Calu3 (cell line): ENCODE results near the gene KY. TPM values are rescaled to one million over a fixed set of nuclear protein-coding genes. Genes with fewer than 3 reads are reported as not detected.

ENCODE experiments used
- BruUV-seq: library from RNA; stranded (reverse); fragments of 400-500 nt; replicated peaks from 2 replicates; lab custom pipeline; 2021; lab: Mats Ljungman, UMichigan
- CTCF ChIA-PET: fragments of 300-600 bp; sonication (Branson Sonifier 250); formaldehyde crosslinking; loops from one replicate; lab custom pipeline; 2022; ENCODE audit warnings: antibody characterized with exemption; lab: Charles Lee
- DNase-seq: peaks from one replicate; pipeline ENCODE4 v3.0.0; 2022
- H3K27ac Mint-ChIP-seq: one replicate; pipeline ENCODE4 v1.8.0; 2022; ENCODE audit warnings: mixed read lengths; ENCODE audit not compliant: unreplicated experiment
- H3K27me3 Mint-ChIP-seq: one replicate; pipeline ENCODE4 v1.8.0; 2022; ENCODE audit warnings: mixed read lengths; ENCODE audit not compliant: unreplicated experiment
- H3K36me3 Mint-ChIP-seq: one replicate; pipeline ENCODE4 v1.8.0; 2022; ENCODE audit warnings: mild to moderate bottlenecking, moderate library complexity, mixed read lengths; ENCODE audit not compliant: insufficient read depth, unreplicated experiment
- H3K4me1 Mint-ChIP-seq: one replicate; pipeline ENCODE4 v1.8.0; 2022; ENCODE audit warnings: mild to moderate bottlenecking, low read depth, mixed read lengths; ENCODE audit not compliant: unreplicated experiment
- H3K4me3 Mint-ChIP-seq: one replicate; pipeline ENCODE4 v1.8.0; 2022; ENCODE audit warnings: mild to moderate bottlenecking, low read depth, moderate library complexity, mixed read lengths; ENCODE audit not compliant: unreplicated experiment
- H3K9me3 Mint-ChIP-seq: one replicate; pipeline ENCODE4 v1.8.0; 2022; ENCODE audit warnings: low read depth, mixed read lengths; ENCODE audit not compliant: unreplicated experiment
- intact Hi-C: fragments of 100-400 bp; cut with micrococcal nuclease; formaldehyde crosslinking; loops from one replicate; pipeline ENCODE4 v1.10.0; 2022; ENCODE audit not compliant: unreplicated experiment
- total RNA-seq: library from RNA; stranded (reverse); gene quantifications from 2 replicates; pipeline ENCODE4 v1.2.3, GENCODE V29; 2022
- TF ChIP-seq, protein P1 (sequence below): fragments of 200-600 bp; IDR thresholded peaks from one replicate; pipeline ENCODE4 v1.8.0; 2022; ENCODE audit warnings: antibody characterized with exemption; ENCODE audit not compliant: unreplicated experiment

Gene KY
- total RNA-seq, 1 experiment from 2014 or later = not detected

- no peaks in the 10 kb centered on the region for H3K36me3 Mint-ChIP-seq
- H3K4me1 Mint-ChIP-seq = no peaks in the 10 kb centered on the region
- no TSS peak for BruUV-seq
- TF ChIP-seq, protein P1, sequence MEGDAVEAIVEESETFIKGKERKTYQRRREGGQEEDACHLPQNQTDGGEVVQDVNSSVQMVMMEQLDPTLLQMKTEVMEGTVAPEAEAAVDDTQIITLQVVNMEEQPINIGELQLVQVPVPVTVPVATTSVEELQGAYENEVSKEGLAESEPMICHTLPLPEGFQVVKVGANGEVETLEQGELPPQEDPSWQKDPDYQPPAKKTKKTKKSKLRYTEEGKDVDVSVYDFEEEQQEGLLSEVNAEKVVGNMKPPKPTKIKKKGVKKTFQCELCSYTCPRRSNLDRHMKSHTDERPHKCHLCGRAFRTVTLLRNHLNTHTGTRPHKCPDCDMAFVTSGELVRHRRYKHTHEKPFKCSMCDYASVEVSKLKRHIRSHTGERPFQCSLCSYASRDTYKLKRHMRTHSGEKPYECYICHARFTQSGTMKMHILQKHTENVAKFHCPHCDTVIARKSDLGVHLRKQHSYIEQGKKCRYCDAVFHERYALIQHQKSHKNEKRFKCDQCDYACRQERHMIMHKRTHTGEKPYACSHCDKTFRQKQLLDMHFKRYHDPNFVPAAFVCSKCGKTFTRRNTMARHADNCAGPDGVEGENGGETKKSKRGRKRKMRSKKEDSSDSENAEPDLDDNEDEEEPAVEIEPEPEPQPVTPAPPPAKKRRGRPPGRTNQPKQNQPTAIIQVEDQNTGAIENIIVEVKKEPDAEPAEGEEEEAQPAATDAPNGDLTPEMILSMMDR = no peak
- no peak for DNase-seq
- CTCF ChIA-PET = interaction anchor here (0.9 kb wide), 1 partner anchor 12 kb away, joined by 4 read pairs; no protein-coding TSS in a partner anchor
- no peaks in the 10 kb centered on the region for H3K9me3 Mint-ChIP-seq
- peaks cover 88% of the 10 kb centered on the region for H3K27me3 Mint-ChIP-seq
- H3K27ac Mint-ChIP-seq = no peak overlapping the region
- H3K4me3 Mint-ChIP-seq = no peak overlapping the region
- intact Hi-C loops = no loop called here
Measured at GRCh38 chr3:134613006-134613520, 37.8 kb downstream of the KY start.

GRCh38 chr3:134611516-134611915 lies 39.3 kb downstream of the KY start:
- Mint-ChIP-seq H3K36me3 (no peaks in the 10 kb centered on the region), H3K4me1 (no peaks in the 10 kb centered on the region), H3K27me3 (peaks cover 83% of the 10 kb centered on the region), H3K9me3 (no peaks in the 10 kb centered on the region), H3K27ac (no peak overlapping the region), H3K4me3 (no peak overlapping the region)
- intact Hi-C loops = no loop called here
- CTCF ChIA-PET = no interaction called here
- TF ChIP-seq, protein P1 = no peak
- no peak for DNase-seq
- no TSS peak for BruUV-seq

GRCh38 chr3:134610432-134611385 lies 40.1 kb downstream of the KY start:
- intact Hi-C loops = no loop called here
- no TSS peak for BruUV-seq
- Mint-ChIP-seq H3K27me3 (peaks cover 83% of the 10 kb centered on the region), H3K36me3 (no peaks in the 10 kb centered on the region), H3K27ac (no peak overlapping the region), H3K4me1 (no peaks in the 10 kb centered on the region), H3K4me3 (no peak overlapping the region), H3K9me3 (no peaks in the 10 kb centered on the region)
- CTCF ChIA-PET = no interaction called here
- TF ChIP-seq, protein P1 = no peak
- DNase-seq = no peak

- intact Hi-C loops = no loop called here
- TF ChIP-seq, protein P1 = no peak
- no peaks in the 10 kb centered on the region for H3K9me3 Mint-ChIP-seq
- H3K4me3 Mint-ChIP-seq = no peak overlapping the region
- BruUV-seq = no TSS peak
- CTCF ChIA-PET = no interaction called here
- H3K27ac Mint-ChIP-seq = no peak overlapping the region
- H3K36me3 Mint-ChIP-seq = no peaks in the 10 kb centered on the region
- DNase-seq = no peak
- peaks cover 87% of the 10 kb centered on the region for H3K27me3 Mint-ChIP-seq
- H3K4me1 Mint-ChIP-seq = no peaks in the 10 kb centered on the region
Measured at GRCh38 chr3:134609821-134610431, 40.9 kb downstream of the KY start.
